ENCODE results near the gene SIAH3. TPM values are rescaled to one million over a fixed set of nuclear protein-coding genes. Genes with fewer than 3 reads are reported as not detected.

The SIAH3 gene
- total and polyA plus RNA-seq, 9 of the 15 experiments (the other 6 are each of a cell fraction or from before 2014, with no cell fraction given): not detected

DNA sequence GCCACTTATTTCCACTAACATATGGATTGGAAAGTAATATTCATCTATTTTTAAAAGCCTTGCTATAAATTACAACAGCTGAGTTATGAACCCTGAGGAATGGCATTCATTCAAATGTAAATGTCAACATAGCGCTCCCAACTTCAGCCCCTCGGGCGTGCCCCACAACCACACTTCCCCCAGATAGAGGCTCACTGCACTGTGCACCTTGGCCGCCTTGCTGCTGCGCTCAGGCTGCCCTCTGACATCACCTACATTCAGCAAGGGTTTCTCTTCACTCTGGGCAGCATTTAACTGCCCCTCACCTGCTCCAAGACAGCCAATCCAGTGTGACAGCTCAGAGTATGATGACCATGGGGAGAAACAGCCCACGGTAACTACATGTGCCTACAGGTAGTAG, 35.1 kb downstream of the SIAH3 start (continued):
- TF ChIP-seq, protein P1, sequence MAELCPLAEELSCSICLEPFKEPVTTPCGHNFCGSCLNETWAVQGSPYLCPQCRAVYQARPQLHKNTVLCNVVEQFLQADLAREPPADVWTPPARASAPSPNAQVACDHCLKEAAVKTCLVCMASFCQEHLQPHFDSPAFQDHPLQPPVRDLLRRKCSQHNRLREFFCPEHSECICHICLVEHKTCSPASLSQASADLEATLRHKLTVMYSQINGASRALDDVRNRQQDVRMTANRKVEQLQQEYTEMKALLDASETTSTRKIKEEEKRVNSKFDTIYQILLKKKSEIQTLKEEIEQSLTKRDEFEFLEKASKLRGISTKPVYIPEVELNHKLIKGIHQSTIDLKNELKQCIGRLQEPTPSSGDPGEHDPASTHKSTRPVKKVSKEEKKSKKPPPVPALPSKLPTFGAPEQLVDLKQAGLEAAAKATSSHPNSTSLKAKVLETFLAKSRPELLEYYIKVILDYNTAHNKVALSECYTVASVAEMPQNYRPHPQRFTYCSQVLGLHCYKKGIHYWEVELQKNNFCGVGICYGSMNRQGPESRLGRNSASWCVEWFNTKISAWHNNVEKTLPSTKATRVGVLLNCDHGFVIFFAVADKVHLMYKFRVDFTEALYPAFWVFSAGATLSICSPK (IDR thresholded peaks at IDR 0.05; ENCODE audit: borderline replicate concordance): no peak
- TF ChIP-seq RBM25 (IDR thresholded peaks at IDR 0.05; ENCODE audit: low read depth, low read length, severe bottlenecking): no peak
- TF ChIP-seq RBM15 (IDR thresholded peaks at IDR 0.05; ENCODE audit: insufficient read depth, low read length): no peak
- TF ChIP-seq ZNF143 (CRISPR knock-in tag; IDR thresholded peaks at IDR 0.05): no peak
- no peak for TF ChIP-seq ZNF134 (CRISPR knock-in tag; conservative IDR thresholded peaks at IDR 0.05)
- TF ChIP-seq NCOA6 (IDR thresholded peaks at IDR 0.05): no peak
- TF ChIP-seq, protein P2, sequence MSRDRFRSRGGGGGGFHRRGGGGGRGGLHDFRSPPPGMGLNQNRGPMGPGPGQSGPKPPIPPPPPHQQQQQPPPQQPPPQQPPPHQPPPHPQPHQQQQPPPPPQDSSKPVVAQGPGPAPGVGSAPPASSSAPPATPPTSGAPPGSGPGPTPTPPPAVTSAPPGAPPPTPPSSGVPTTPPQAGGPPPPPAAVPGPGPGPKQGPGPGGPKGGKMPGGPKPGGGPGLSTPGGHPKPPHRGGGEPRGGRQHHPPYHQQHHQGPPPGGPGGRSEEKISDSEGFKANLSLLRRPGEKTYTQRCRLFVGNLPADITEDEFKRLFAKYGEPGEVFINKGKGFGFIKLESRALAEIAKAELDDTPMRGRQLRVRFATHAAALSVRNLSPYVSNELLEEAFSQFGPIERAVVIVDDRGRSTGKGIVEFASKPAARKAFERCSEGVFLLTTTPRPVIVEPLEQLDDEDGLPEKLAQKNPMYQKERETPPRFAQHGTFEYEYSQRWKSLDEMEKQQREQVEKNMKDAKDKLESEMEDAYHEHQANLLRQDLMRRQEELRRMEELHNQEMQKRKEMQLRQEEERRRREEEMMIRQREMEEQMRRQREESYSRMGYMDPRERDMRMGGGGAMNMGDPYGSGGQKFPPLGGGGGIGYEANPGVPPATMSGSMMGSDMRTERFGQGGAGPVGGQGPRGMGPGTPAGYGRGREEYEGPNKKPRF (IDR thresholded peaks at IDR 0.05; ENCODE audit: low read depth, low read length): no peak
- TF ChIP-seq ZEB2 (IDR thresholded peaks at IDR 0.05): no peak
